HG03457 (cell line): ENCODE data around the gene HSF4.

Experiments
- ATAC-seq: cut with Tn5 transposase; IDR thresholded peaks from one replicate; pipeline ENCODE4 v1.9.1; 2021; ENCODE audit warnings: moderate number of reproducible peaks; ENCODE audit not compliant: unreplicated experiment

HSF4 gene

GRCh38 chr16:67166598-67167168 lies 2.1 kb downstream of the HSF4 start:
- ATAC-seq = no peak

GRCh38 chr16:67167588-67167987 lies 3.0 kb downstream of the HSF4 start:
- ATAC-seq = no peak

- ATAC-seq = no peak
These were observed 4.5 kb downstream of the HSF4 start for GRCh38 chr16:67169011-67169451.

- ATAC-seq = no peak
These were observed 5.2 kb downstream of the HSF4 start for GRCh38 chr16:67169642-67170167.

GRCh38 chr16:67170168-67170948 lies 5.8 kb downstream of the HSF4 start, which contains the start of gene NOL3:
NOL3 (plus strand) TSS chr16:67170538.
- ATAC-seq = peak; percentile 34

- ATAC-seq = no peak
These were observed 6.6 kb downstream of the HSF4 start for GRCh38 chr16:67170949-67171649.

GRCh38 chr16:67173323-67173722 lies 8.8 kb downstream of the HSF4 start:
- no peak for ATAC-seq

- ATAC-seq = no peak
These were observed 9.5 kb downstream of the HSF4 start for GRCh38 chr16:67173808-67174705.

- ATAC-seq = no peak
These were observed 10.2 kb downstream of the HSF4 start for GRCh38 chr16:67174706-67175231.

GRCh38 chr16:67176662-67177061 lies 12.1 kb downstream of the HSF4 start:
- no peak for ATAC-seq

GRCh38 chr16:67177743-67178699 lies 13.5 kb downstream of the HSF4 start:
- ATAC-seq = no peak

- ATAC-seq = no peak
These were observed 15.0 kb downstream of the HSF4 start for GRCh38 chr16:67179421-67180080.

- no peak for ATAC-seq
These were observed 15.6 kb downstream of the HSF4 start for GRCh38 chr16:67180166-67180565.

- no peak for ATAC-seq
These were observed 16.8 kb downstream of the HSF4 start for GRCh38 chr16:67181346-67181745.

GRCh38 chr16:67182288-67182687 lies 17.7 kb downstream of the HSF4 start:
- no peak for ATAC-seq

GRCh38 chr16:67183284-67183626 lies 18.7 kb downstream of the HSF4 start:
- no peak for ATAC-seq

- ATAC-seq = peak; percentile 76
These were observed 19.3 kb downstream of the HSF4 start, which contains the start of gene MATCAP1 for GRCh38 chr16:67183627-67184452. MATCAP1 (minus strand) TSS chr16:67183963; CDS start chr16:67180610, 3,353 bp downstream.
